Activated T-helper 17 cell treated with anti-CD3 and anti-CD28 coated beads, Interleukin-2, amount 50 U/mL, for 72 hours (primary cell): Measurements from ENCODE around the gene ZNF287. TPM values are rescaled to one million over a fixed set of nuclear protein-coding genes. Genes with fewer than 3 reads are reported as not detected.

Experiments
- total RNA-seq, 2 donors: library from RNA; stranded (reverse); gene quantifications; one replicate each; pipeline ENCODE4 v1.2.3, GENCODE V29; 2022

The ZNF287 gene
- total RNA-seq, 2 donors from 2014 or later, result 3.3 to 6.3 TPM

Other genes starting within 250 kb of the ZNF287 start
- gene CENPV, start 215.7 kb downstream of the ZNF287 start, total RNA-seq, result 10 to 100 TPM; 17.5 to 43.5 TPM
- gene UBB, start 188.1 kb downstream of the ZNF287 start, total RNA-seq, result 1,000 to 10,000 TPM in 1 of 2 donors, 100 to 1,000 TPM in 1; 896 to 1,413 TPM
- 10 to 100 TPM; 35.4 to 74.9 TPM for gene TRPV2, start 153.6 kb downstream of the ZNF287 start, total RNA-seq
- 1 to 10 TPM in 1 of 2 donors, under 1 TPM in 1; 0.90 to 2.3 TPM for gene LRRC75A, start 77.0 kb downstream of the ZNF287 start, total RNA-seq
- gene ZNF624, start 84.6 kb upstream of the ZNF287 start, total RNA-seq, result 1 to 10 TPM; 3.4 to 6.2 TPM
- 10 to 100 TPM in 1 of 2 donors, 1 to 10 TPM in 1; 8.2 to 13.4 TPM for gene CCDC144A, start 121.0 kb upstream of the ZNF287 start, total RNA-seq